ENCODE data around the gene PRKD1.

- TF ChIP-seq CTCF (IDR thresholded peaks at IDR 0.05) = no peak
- TF ChIP-seq RFX5 (IDR thresholded peaks at IDR 0.05; ENCODE audit: low read length) = no peak
- no peak for TF ChIP-seq EP300 (IDR thresholded peaks at IDR 0.05; ENCODE audit: borderline replicate concordance in 1 of 2, low read depth in 1 of 2, low read length in 1 of 2)
- no peak for TF ChIP-seq POLR2AphosphoS5 (IDR thresholded peaks at IDR 0.05; ENCODE audit: low read depth, low read length)
- no peak for TF ChIP-seq RAD21 (IDR thresholded peaks at IDR 0.05; ENCODE audit: low read length)
- TF ChIP-seq REST (IDR thresholded peaks at IDR 0.05; ENCODE audit: low read depth, low read length) = no peak
- TF ChIP-seq ELF1 (IDR thresholded peaks at IDR 0.05) = no peak
- TF ChIP-seq GATA2 (CRISPR knock-in tag; IDR thresholded peaks at IDR 0.05) = no peak
- no peak for TF ChIP-seq GABPA (IDR thresholded peaks at IDR 0.05; ENCODE audit: low read depth)
- TF ChIP-seq EZH2phosphoT487 (IDR thresholded peaks at IDR 0.05; ENCODE audit: borderline replicate concordance, low read depth) = no peak
- TF ChIP-seq YY1 (IDR thresholded peaks at IDR 0.05; ENCODE audit: low read depth) = no peak
- TF ChIP-seq, protein P1, sequence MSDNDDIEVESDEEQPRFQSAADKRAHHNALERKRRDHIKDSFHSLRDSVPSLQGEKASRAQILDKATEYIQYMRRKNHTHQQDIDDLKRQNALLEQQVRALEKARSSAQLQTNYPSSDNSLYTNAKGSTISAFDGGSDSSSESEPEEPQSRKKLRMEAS (IDR thresholded peaks at IDR 0.05; ENCODE audit: low read depth) = no peak
- TF ChIP-seq ZBTB33 (IDR thresholded peaks at IDR 0.05; ENCODE audit: borderline replicate concordance, low read depth) = no peak
Observed at GRCh38 chr14:29558516-29558915, 369.1 kb downstream of the PRKD1 start.

All from SK-N-SH (cell line).